ENCODE data around the gene SGK2.

DNA sequence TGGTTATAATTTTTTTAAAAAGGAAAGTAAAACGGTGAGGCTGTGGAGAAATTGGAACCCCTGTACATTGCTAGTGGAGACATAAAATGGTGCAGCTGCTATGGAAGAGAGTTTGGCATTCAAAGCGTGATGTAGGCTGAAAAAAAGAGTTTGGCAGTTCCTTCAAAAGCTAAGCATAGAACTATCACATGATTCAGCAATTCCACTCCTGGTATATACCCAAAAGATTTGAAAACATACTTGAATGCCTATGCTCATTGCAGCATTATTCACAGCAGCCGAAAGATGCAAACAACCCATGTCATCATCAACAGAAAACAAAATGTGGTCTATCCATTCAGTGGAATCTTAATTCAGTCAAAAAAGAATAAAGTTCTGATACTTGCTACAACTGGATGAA is 4.5 kb upstream of the SGK2 start:
- TF ChIP-seq, protein P1, sequence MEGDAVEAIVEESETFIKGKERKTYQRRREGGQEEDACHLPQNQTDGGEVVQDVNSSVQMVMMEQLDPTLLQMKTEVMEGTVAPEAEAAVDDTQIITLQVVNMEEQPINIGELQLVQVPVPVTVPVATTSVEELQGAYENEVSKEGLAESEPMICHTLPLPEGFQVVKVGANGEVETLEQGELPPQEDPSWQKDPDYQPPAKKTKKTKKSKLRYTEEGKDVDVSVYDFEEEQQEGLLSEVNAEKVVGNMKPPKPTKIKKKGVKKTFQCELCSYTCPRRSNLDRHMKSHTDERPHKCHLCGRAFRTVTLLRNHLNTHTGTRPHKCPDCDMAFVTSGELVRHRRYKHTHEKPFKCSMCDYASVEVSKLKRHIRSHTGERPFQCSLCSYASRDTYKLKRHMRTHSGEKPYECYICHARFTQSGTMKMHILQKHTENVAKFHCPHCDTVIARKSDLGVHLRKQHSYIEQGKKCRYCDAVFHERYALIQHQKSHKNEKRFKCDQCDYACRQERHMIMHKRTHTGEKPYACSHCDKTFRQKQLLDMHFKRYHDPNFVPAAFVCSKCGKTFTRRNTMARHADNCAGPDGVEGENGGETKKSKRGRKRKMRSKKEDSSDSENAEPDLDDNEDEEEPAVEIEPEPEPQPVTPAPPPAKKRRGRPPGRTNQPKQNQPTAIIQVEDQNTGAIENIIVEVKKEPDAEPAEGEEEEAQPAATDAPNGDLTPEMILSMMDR (conservative IDR thresholded peaks at IDR 0.05; ENCODE audit: low read length) = no peak
- no peak for TF ChIP-seq EZH2phosphoT487 (IDR thresholded peaks at IDR 0.05; ENCODE audit: borderline replicate concordance, low read depth, low read length)
